HCT116 (cell line): Measurements from ENCODE around the gene CDC42SE2.
"Not testable (repeated sequence)": the region's sequence is repeated elsewhere in the genome, so short reads cannot be mapped to it uniquely, and the experiment has no call there.

ENCODE experiments used
- EZH2 ChIP-seq: fragments of 200-600 bp; sonication (generic); IDR thresholded peaks from 2 replicates; pipeline ENCODE4 v1.6.1; 2017; ENCODE audit warnings: antibody characterized with exemption, mixed run types
- JUND ChIP-seq: IDR thresholded peaks from 2 replicates; pipeline ENCODE4 v1.6.1; 2012
- POLR2A ChIP-seq: IDR thresholded peaks from 2 replicates; pipeline ENCODE4 v1.7.0; 2011; ENCODE audit warnings: borderline replicate concordance; ENCODE audit not compliant: insufficient read depth, insufficient read length; ENCODE audit errors: extremely low read depth
- POLR2AphosphoS5 ChIP-seq: IDR thresholded peaks from 2 replicates; pipeline ENCODE4 v1.6.1; 2011; ENCODE audit warnings: mild to moderate bottlenecking, low read depth, low read length, moderate library complexity
- SIN3A ChIP-seq: IDR thresholded peaks from 2 replicates; pipeline ENCODE4 v1.6.1; 2012; ENCODE audit warnings: low read depth
- ZFX ChIP-seq: fragments of 450-650 bp; IDR thresholded peaks from 2 replicates; pipeline ENCODE4 v1.6.1; 2017
- TF ChIP-seq, protein P1 (sequence below), 3 experiments: fragments of 200-600 bp in 1 of 3; sonication (generic) in 1 of 3; IDR thresholded peaks in 2 of 3; conservative IDR thresholded peaks in 1 of 3; 2 replicates each; pipeline ENCODE4 v1.5.1; 2012 to 2017; ENCODE audit warnings: low read depth in 2 of 3, low read length in 2 of 3, antibody characterized with exemption in 1 of 3, borderline replicate concordance in 1 of 3, control low read depth in 1 of 3, mild to moderate bottlenecking in 1 of 3, mixed read lengths in 1 of 3, mixed run types in 1 of 3, moderate library complexity in 1 of 3; ENCODE audit not compliant: insufficient read depth in 1 of 3

- TF ChIP-seq ZFX, JUND, EZH2, SIN3A, POLR2A, POLR2AphosphoS5: not testable (repeated sequence)
- TF ChIP-seq, protein P1, sequence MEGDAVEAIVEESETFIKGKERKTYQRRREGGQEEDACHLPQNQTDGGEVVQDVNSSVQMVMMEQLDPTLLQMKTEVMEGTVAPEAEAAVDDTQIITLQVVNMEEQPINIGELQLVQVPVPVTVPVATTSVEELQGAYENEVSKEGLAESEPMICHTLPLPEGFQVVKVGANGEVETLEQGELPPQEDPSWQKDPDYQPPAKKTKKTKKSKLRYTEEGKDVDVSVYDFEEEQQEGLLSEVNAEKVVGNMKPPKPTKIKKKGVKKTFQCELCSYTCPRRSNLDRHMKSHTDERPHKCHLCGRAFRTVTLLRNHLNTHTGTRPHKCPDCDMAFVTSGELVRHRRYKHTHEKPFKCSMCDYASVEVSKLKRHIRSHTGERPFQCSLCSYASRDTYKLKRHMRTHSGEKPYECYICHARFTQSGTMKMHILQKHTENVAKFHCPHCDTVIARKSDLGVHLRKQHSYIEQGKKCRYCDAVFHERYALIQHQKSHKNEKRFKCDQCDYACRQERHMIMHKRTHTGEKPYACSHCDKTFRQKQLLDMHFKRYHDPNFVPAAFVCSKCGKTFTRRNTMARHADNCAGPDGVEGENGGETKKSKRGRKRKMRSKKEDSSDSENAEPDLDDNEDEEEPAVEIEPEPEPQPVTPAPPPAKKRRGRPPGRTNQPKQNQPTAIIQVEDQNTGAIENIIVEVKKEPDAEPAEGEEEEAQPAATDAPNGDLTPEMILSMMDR (IDR thresholded peaks at IDR 0.05 in 2 of 3, conservative IDR thresholded peaks at IDR 0.05 in 1 of 3; ENCODE audit: borderline replicate concordance in 1 of 3, insufficient read depth in 1 of 3, low read depth in 2 of 3, low read length in 2 of 3), result not testable (repeated sequence)
Measured at GRCh38 chr5:131344288-131344687, 80.4 kb downstream of the CDC42SE2 start.
